Epithelial cell of prostate (primary cell): ENCODE results near the gene AIFM3.
A peak's percentile ranks its signal among the peaks of the same experiment; 100 is the strongest.

Source experiments
- DNase-seq: peaks from one replicate; pipeline ENCODE4 v3.0.0-alpha.2; 2011; ENCODE audit warnings: low read depth, low spot score
- H3K27ac ChIP-seq: fragments of 450-650 bp; 2 replicates; pipeline ENCODE4 v1.5.1; 2017; ENCODE audit warnings: mild to moderate bottlenecking

Gene AIFM3

GRCh38 chr22:20972933-20973577, 6.0 kb downstream of the AIFM3 start:
- DNase-seq, result no peak
- H3K27ac ChIP-seq, result no peak overlapping the region

GRCh38 chr22:20973634-20974286, 6.7 kb downstream of the AIFM3 start:
- no peak for DNase-seq
- no peak overlapping the region for H3K27ac ChIP-seq

GRCh38 chr22:20974336-20974955, 7.4 kb downstream of the AIFM3 start:
- no peak overlapping the region for H3K27ac ChIP-seq
- no peak for DNase-seq

GRCh38 chr22:20975541-20976290, 8.7 kb downstream of the AIFM3 start:
- DNase-seq, result no peak
- H3K27ac ChIP-seq, result no peak overlapping the region

GRCh38 chr22:20976291-20976877, 9.3 kb downstream of the AIFM3 start:
- no peak for DNase-seq
- H3K27ac ChIP-seq, result no peak overlapping the region

- no peak overlapping the region for H3K27ac ChIP-seq
- DNase-seq, result no peak
These were observed 10.0 kb downstream of the AIFM3 start for GRCh38 chr22:20977019-20977418.

GRCh38 chr22:20977516-20978170, 10.6 kb downstream of the AIFM3 start:
- DNase-seq, result no peak
- no peak overlapping the region for H3K27ac ChIP-seq

GRCh38 chr22:20978419-20978818, 11.4 kb downstream of the AIFM3 start:
- DNase-seq, result no peak
- no peak overlapping the region for H3K27ac ChIP-seq

- H3K27ac ChIP-seq, result no peak overlapping the region
- peak; percentile 49 for DNase-seq
These were observed 12.3 kb downstream of the AIFM3 start for GRCh38 chr22:20979243-20979809.

- DNase-seq, result no peak
- H3K27ac ChIP-seq, result no peak overlapping the region
These were observed 12.9 kb downstream of the AIFM3 start for GRCh38 chr22:20979940-20980453.

GRCh38 chr22:20980523-20980922, 13.5 kb downstream of the AIFM3 start:
- DNase-seq, result no peak
- H3K27ac ChIP-seq, result no peak overlapping the region

- H3K27ac ChIP-seq, result peak overlapping the region; percentile 57
- DNase-seq, result no peak
These were observed 14.1 kb downstream of the AIFM3 start for GRCh38 chr22:20980938-20981722.

- peak; percentile 40 for DNase-seq
- peak within 1 kb of the TSS; percentile 57 for H3K27ac ChIP-seq
These were observed 14.9 kb downstream of the AIFM3 start, which contains the start of gene LZTR1 for GRCh38 chr22:20981787-20982562. Gene LZTR1, plus strand, starts transcription at chr22:20982297. Its CDS starts 75 bp downstream, at chr22:20982372.

- no peak for DNase-seq
- H3K27ac ChIP-seq, result peak overlapping the region; percentile 57
These were observed 15.5 kb downstream of the AIFM3 start for GRCh38 chr22:20982563-20982882.

GRCh38 chr22:20983081-20983771, 16.2 kb downstream of the AIFM3 start:
- H3K27ac ChIP-seq, result no peak overlapping the region
- DNase-seq, result no peak

- no peak for DNase-seq
- H3K27ac ChIP-seq, result no peak overlapping the region
These were observed 18.7 kb downstream of the AIFM3 start for GRCh38 chr22:20985720-20986119.

GRCh38 chr22:20986365-20986764, 19.3 kb downstream of the AIFM3 start:
- H3K27ac ChIP-seq, result no peak overlapping the region
- DNase-seq, result no peak
